Calu3 (cell line): Measurements from ENCODE around the gene IL3. TPM values are rescaled to one million over a fixed set of nuclear protein-coding genes. Genes with fewer than 3 reads are reported as not detected.

ENCODE experiments used
- BruUV-seq: library from RNA; stranded (reverse); fragments of 400-500 nt; replicated peaks from 2 replicates; lab custom pipeline; 2021; lab: Mats Ljungman, UMichigan
- CTCF ChIA-PET: fragments of 300-600 bp; sonication (Branson Sonifier 250); formaldehyde crosslinking; loops from one replicate; lab custom pipeline; 2022; ENCODE audit warnings: antibody characterized with exemption; lab: Charles Lee
- DNase-seq: peaks from one replicate; pipeline ENCODE4 v3.0.0; 2022
- H3K27ac Mint-ChIP-seq: one replicate; pipeline ENCODE4 v1.8.0; 2022; ENCODE audit warnings: mixed read lengths; ENCODE audit not compliant: unreplicated experiment
- H3K27me3 Mint-ChIP-seq: one replicate; pipeline ENCODE4 v1.8.0; 2022; ENCODE audit warnings: mixed read lengths; ENCODE audit not compliant: unreplicated experiment
- H3K36me3 Mint-ChIP-seq: one replicate; pipeline ENCODE4 v1.8.0; 2022; ENCODE audit warnings: mild to moderate bottlenecking, moderate library complexity, mixed read lengths; ENCODE audit not compliant: insufficient read depth, unreplicated experiment
- H3K4me1 Mint-ChIP-seq: one replicate; pipeline ENCODE4 v1.8.0; 2022; ENCODE audit warnings: mild to moderate bottlenecking, low read depth, mixed read lengths; ENCODE audit not compliant: unreplicated experiment
- H3K4me3 Mint-ChIP-seq: one replicate; pipeline ENCODE4 v1.8.0; 2022; ENCODE audit warnings: mild to moderate bottlenecking, low read depth, moderate library complexity, mixed read lengths; ENCODE audit not compliant: unreplicated experiment
- H3K9me3 Mint-ChIP-seq: one replicate; pipeline ENCODE4 v1.8.0; 2022; ENCODE audit warnings: low read depth, mixed read lengths; ENCODE audit not compliant: unreplicated experiment
- intact Hi-C: fragments of 100-400 bp; cut with micrococcal nuclease; formaldehyde crosslinking; loops from one replicate; pipeline ENCODE4 v1.10.0; 2022; ENCODE audit not compliant: unreplicated experiment
- total RNA-seq: library from RNA; stranded (reverse); gene quantifications from 2 replicates; pipeline ENCODE4 v1.2.3, GENCODE V29; 2022
- TF ChIP-seq, protein P1 (sequence below): fragments of 200-600 bp; IDR thresholded peaks from one replicate; pipeline ENCODE4 v1.8.0; 2022; ENCODE audit warnings: antibody characterized with exemption; ENCODE audit not compliant: unreplicated experiment

IL3 gene
- total RNA-seq, 1 experiment from 2014 or later: not detected

DNA sequence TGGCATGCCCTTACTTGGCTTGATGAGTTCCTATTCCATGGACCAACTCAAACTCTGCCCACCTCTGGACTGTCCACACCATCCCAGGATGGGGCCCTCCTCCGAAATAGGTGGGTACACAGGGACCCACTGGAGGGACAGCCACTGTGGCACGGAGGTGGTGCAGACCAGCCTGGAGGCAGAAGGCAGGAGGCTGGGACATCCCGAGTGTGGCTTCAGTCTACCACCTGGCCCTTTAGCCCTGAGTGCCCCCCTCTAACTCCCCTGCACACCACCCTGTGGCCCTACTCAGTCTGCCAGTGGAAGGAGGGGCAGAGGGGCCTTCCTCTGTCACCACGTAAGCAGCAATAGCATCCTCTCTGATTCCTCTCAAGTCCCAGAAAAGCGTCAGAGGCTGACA is 3.7 kb downstream of the IL3 start:
- intact Hi-C loops: loop anchor here (5.0 kb wide), 1 partner anchor 642 kb away; no protein-coding TSS in a partner anchor
- H3K9me3 Mint-ChIP-seq: no peaks in the 10 kb centered on the region
- no peaks in the 10 kb centered on the region for H3K27me3 Mint-ChIP-seq
- no peaks in the 10 kb centered on the region for H3K36me3 Mint-ChIP-seq
- no peaks in the 10 kb centered on the region for H3K4me1 Mint-ChIP-seq
- H3K27ac Mint-ChIP-seq: no peak overlapping the region
- TF ChIP-seq, protein P1, sequence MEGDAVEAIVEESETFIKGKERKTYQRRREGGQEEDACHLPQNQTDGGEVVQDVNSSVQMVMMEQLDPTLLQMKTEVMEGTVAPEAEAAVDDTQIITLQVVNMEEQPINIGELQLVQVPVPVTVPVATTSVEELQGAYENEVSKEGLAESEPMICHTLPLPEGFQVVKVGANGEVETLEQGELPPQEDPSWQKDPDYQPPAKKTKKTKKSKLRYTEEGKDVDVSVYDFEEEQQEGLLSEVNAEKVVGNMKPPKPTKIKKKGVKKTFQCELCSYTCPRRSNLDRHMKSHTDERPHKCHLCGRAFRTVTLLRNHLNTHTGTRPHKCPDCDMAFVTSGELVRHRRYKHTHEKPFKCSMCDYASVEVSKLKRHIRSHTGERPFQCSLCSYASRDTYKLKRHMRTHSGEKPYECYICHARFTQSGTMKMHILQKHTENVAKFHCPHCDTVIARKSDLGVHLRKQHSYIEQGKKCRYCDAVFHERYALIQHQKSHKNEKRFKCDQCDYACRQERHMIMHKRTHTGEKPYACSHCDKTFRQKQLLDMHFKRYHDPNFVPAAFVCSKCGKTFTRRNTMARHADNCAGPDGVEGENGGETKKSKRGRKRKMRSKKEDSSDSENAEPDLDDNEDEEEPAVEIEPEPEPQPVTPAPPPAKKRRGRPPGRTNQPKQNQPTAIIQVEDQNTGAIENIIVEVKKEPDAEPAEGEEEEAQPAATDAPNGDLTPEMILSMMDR: no peak
- no TSS peak for BruUV-seq
- no peak overlapping the region for H3K4me3 Mint-ChIP-seq
- CTCF ChIA-PET: interaction anchor here (1.0 to 1.6 kb wide), 3 partner anchors 9 to 70 kb away, joined by 4 to 8 read pairs (median 7); partner anchors contain the start of gene CSF2
- DNase-seq: no peak

DNA sequence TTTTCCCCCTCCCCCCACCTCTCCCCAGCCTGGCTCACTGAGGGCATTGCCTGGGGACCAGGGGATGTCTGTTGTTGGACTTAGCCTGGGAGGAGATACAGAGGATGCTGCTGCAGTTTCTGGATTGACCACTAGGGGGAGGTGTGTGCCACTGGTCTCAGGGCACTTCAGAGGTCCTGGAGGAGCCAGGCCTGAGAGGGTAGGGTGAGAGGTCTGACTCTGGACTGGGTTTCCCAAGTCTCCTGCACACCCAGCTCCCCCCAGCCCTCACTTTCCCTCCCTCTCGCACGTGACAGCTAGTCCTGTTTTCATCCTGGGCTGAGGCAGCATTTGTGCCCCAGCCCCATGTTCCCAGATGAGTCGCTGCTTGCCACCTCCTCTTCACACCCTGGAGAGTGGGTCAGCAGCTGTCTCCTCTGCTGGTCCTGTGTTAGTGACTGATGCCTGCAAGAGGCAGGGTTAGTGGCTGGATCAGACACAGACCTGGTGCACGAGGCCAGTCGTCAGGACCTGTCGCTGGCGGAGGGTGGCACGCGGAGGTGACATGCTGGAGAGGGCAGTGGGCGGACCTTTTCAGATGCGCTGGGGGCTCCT is 4.4 kb downstream of the IL3 start:
- Mint-ChIP-seq H3K27ac (no peak overlapping the region), H3K27me3 (no peaks in the 10 kb centered on the region), H3K36me3 (no peaks in the 10 kb centered on the region), H3K4me3 (no peak overlapping the region), H3K9me3 (no peaks in the 10 kb centered on the region), H3K4me1 (no peaks in the 10 kb centered on the region)
- CTCF ChIA-PET: interaction anchor here (1.0 to 1.6 kb wide), 2 partner anchors 9 to 69 kb away, joined by 4 to 7 read pairs; partner anchors contain the start of gene CSF2
- TF ChIP-seq, protein P1: peak; percentile 95
- BruUV-seq: no TSS peak
- peak; percentile 90 for DNase-seq
- intact Hi-C loops: loop anchor here (1.0 to 5.0 kb wide), 3 partner anchors 69 to 643 kb away; no protein-coding TSS in a partner anchor

DNA sequence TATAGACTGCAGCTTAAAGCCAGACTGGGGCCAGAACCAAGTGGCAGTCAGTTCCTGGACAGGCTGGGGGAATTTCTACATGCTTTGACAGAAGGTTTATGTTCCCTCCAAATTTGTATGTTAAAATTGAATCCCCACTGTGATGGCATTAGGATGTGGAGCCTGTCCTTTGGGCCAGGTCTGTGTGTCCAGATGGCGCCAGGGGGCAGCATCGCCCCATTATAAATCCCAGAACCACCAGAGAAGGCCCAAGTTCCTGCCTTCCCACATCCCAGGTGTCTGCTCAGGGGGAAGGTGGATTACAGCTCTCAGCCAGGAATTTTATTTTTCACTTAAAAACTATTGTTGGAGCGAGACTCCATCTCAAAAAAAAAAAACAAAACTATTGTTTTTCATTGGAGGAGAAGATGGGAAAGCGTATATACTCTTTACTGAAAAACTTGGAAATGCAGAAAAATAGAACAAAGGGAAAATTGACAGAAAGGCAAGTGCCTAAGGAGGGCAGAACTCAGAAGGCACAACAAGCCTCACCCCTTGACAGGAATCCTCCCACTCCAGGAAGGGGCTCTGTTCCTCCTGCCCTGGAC is 5.0 kb downstream of the IL3 start:
- no peaks in the 10 kb centered on the region for H3K36me3 Mint-ChIP-seq
- TF ChIP-seq, protein P1: peak; percentile 72
- no TSS peak for BruUV-seq
- H3K27ac Mint-ChIP-seq: no peak overlapping the region
- H3K4me3 Mint-ChIP-seq: no peak overlapping the region
- no peaks in the 10 kb centered on the region for H3K9me3 Mint-ChIP-seq
- intact Hi-C loops: loop anchor here (1.0 to 5.0 kb wide), 2 partner anchors 69 to 112 kb away; no protein-coding TSS in a partner anchor
- DNase-seq: peak; percentile 83
- H3K4me1 Mint-ChIP-seq: no peaks in the 10 kb centered on the region
- no peaks in the 10 kb centered on the region for H3K27me3 Mint-ChIP-seq
- CTCF ChIA-PET: interaction anchor here (0.6 to 1.6 kb wide), 4 partner anchors 8 to 475 kb away, joined by 3 to 7 read pairs (median 4); partner anchors contain the start of gene CSF2

DNA sequence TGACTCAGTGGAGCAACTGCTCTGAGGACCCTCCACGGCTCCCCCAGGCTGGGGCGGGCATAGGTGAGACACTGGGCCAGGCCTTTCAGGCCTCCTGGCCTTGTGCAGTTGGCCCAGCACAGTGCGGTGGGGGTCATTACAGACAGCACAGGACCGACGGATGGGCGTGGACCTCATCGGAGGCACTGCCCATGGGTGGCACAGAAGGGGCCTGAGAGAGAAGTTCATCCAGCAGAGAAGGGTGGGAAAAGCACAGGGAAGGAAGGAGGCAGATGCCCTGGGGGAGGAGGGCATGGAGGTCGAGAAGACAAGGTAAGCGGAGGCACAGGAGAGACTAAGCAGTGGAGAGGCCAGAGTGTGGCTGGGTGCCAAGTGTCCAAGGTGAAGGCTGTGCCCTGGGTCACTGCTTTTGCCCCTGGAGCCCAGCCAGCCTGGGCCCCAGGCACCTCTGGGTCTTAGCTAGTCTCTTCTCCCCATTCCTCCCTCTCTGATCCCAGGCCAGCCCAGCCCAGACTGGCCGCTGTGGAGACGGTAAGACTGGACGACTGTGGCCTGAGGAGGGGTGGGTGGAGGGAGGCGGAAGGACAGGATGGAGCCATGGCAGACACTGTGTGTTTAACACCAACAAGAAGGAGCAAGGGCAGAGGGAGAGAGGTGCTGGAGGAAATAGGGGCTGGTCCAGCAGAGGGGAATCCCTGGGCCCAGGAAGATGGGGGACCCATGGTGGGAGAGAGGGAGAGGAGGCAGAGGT is 5.7 kb downstream of the IL3 start:
- H3K4me3 Mint-ChIP-seq: no peak overlapping the region
- TF ChIP-seq, protein P1: no peak
- H3K9me3 Mint-ChIP-seq: no peaks in the 10 kb centered on the region
- intact Hi-C loops: loop anchor here (1.0 to 5.0 kb wide), 2 partner anchors 68 to 111 kb away; no protein-coding TSS in a partner anchor
- no peaks in the 10 kb centered on the region for H3K4me1 Mint-ChIP-seq
- no peak overlapping the region for H3K27ac Mint-ChIP-seq
- no peaks in the 10 kb centered on the region for H3K36me3 Mint-ChIP-seq
- no peaks in the 10 kb centered on the region for H3K27me3 Mint-ChIP-seq
- DNase-seq: no peak
- CTCF ChIA-PET: interaction anchor here (0.6 to 1.6 kb wide), 3 partner anchors 7 to 476 kb away, joined by 3 to 7 read pairs (median 3); partner anchors contain the start of gene CSF2
- BruUV-seq: no TSS peak
